Osteoblast (primary cell): ENCODE results near the gene MYH7. TPM values are rescaled to one million over a fixed set of nuclear protein-coding genes. Genes with fewer than 3 reads are reported as not detected.
A peak's percentile ranks its signal among the peaks of the same experiment; 100 is the strongest.

Source experiments
- DNase-seq: peaks from one replicate; pipeline ENCODE4 v3.0.0; 2011; ENCODE audit warnings: low spot score, mixed read lengths; ENCODE audit not compliant: insufficient read length; ENCODE audit errors: missing footprints
- H2AFZ ChIP-seq: 2 replicates; pipeline ENCODE4 v1.6.0; 2011; ENCODE audit warnings: mild to moderate bottlenecking, low read length
- H3K27ac ChIP-seq: 2 replicates; pipeline ENCODE4 v1.5.1; 2011; ENCODE audit warnings: mild to moderate bottlenecking, low read depth, low read length, moderate library complexity
- H3K27me3 ChIP-seq: 2 replicates; pipeline ENCODE4 v1.6.0; 2012; ENCODE audit warnings: mild to moderate bottlenecking, control low read depth, inconsistent platforms, low read length, moderate library complexity; ENCODE audit not compliant: insufficient read depth
- H3K36me3 ChIP-seq: 2 replicates; pipeline ENCODE4 v1.5.1; 2011; ENCODE audit warnings: mild to moderate bottlenecking, low read length, control low read depth, moderate library complexity; ENCODE audit not compliant: insufficient read depth
- H3K4me1 ChIP-seq: 2 replicates; pipeline ENCODE4 v1.5.1; 2011; ENCODE audit warnings: mild to moderate bottlenecking, low read length, control low read depth, moderate library complexity; ENCODE audit not compliant: insufficient read depth
- H3K4me2 ChIP-seq: 2 replicates; pipeline ENCODE4 v1.6.0; 2011; ENCODE audit warnings: mild to moderate bottlenecking, low read length; ENCODE audit not compliant: insufficient read depth
- H3K4me3 ChIP-seq: fragments of 200-600 bp; sonication (generic); 3 replicates; pipeline ENCODE4 v1.5.1; 2012; ENCODE audit warnings: mild to moderate bottlenecking, low read length, inconsistent platforms; ENCODE audit not compliant: insufficient read depth
- H3K79me2 ChIP-seq: 2 replicates; pipeline ENCODE4 v1.6.0; 2012; ENCODE audit warnings: mild to moderate bottlenecking, low read length, control low read depth, inconsistent platforms; ENCODE audit not compliant: insufficient read depth
- H3K9me3 ChIP-seq: 2 replicates; pipeline ENCODE4 v1.5.1; 2011; ENCODE audit warnings: low read depth, low read length, control low read depth
- H4K20me1 ChIP-seq: 2 replicates; pipeline ENCODE4 v1.6.0; 2012; ENCODE audit warnings: mild to moderate bottlenecking, low read length, control low read depth; ENCODE audit not compliant: insufficient read depth
- CTCF ChIP-seq: IDR thresholded peaks from 2 replicates; pipeline ENCODE4 v1.5.1; 2011; ENCODE audit warnings: mild to moderate bottlenecking, low read depth, low read length, moderate library complexity; ENCODE audit errors: extremely low read depth
- total RNA-seq: library from RNA; depleted of rRNA; stranded (reverse); fragments of >200 nt; gene quantifications from 2 replicates; pipeline ENCODE4 v1.2.3, GENCODE V29; 2012

The MYH7 gene
- total RNA-seq, 1 donor, result not detected

GRCh38 chr14:23481979-23482822, 46.7 kb upstream of the MYH7 start:
- Histone ChIP-seq H3K4me2 (no peak overlapping the region), H2AFZ (no peak overlapping the region), H4K20me1 (peaks cover 19% of the 10 kb centered on the region), H3K4me1 (no peaks in the 10 kb centered on the region), H3K27ac (no peak overlapping the region), H3K4me3 (no peak overlapping the region), H3K79me2 (no peaks in the 10 kb centered on the region), H3K9me3 (no peaks in the 10 kb centered on the region), H3K36me3 (peaks cover 26% of the 10 kb centered on the region), H3K27me3 (no peaks in the 10 kb centered on the region)
- DNase-seq, result no peak
- TF ChIP-seq CTCF, result peak; percentile 5

- no peak overlapping the region for H3K4me2 ChIP-seq
- TF ChIP-seq CTCF, result no peak
- no peak for DNase-seq
- peaks cover 32% of the 10 kb centered on the region for H3K36me3 ChIP-seq
- no peaks in the 10 kb centered on the region for H3K27me3 ChIP-seq
- peaks cover 19% of the 10 kb centered on the region for H4K20me1 ChIP-seq
- no peak overlapping the region for H3K4me3 ChIP-seq
- no peak overlapping the region for H3K27ac ChIP-seq
- H3K79me2 ChIP-seq, result no peaks in the 10 kb centered on the region
- H2AFZ ChIP-seq, result no peak overlapping the region
- no peaks in the 10 kb centered on the region for H3K9me3 ChIP-seq
- H3K4me1 ChIP-seq, result no peaks in the 10 kb centered on the region
These were observed 46.0 kb upstream of the MYH7 start for GRCh38 chr14:23481362-23481970.

- Histone ChIP-seq H3K27me3 (no peaks in the 10 kb centered on the region), H3K4me1 (no peaks in the 10 kb centered on the region)
- DNase-seq, result peak; percentile 32
These were observed 42.8 kb upstream of the MYH7 start for GRCh38 chr14:23478109-23478759.

More at GRCh38 chr14:23478109-23478759, 42.8 kb upstream of the MYH7 start:
- peaks cover 61% of the 10 kb centered on the region for H3K36me3 ChIP-seq
- H3K79me2 ChIP-seq, result no peaks in the 10 kb centered on the region
- no peak overlapping the region for H2AFZ ChIP-seq
- H3K4me2 ChIP-seq, result no peak overlapping the region
- H3K4me3 ChIP-seq, result no peak overlapping the region
- H3K27ac ChIP-seq, result no peak overlapping the region
- H3K9me3 ChIP-seq, result no peaks in the 10 kb centered on the region
- peak; percentile 67 for TF ChIP-seq CTCF
- peaks cover 13% of the 10 kb centered on the region for H4K20me1 ChIP-seq
